NCI-H2029 treated with DMSO at 0.1 percent for 48 hours (cell line): ENCODE data around the gene EGFL7.

Experiments used
- DNase-seq: peaks from one replicate; lab custom pipeline; 2025; lab: John Stamatoyannopoulos, UW

Gene EGFL7

DNA sequence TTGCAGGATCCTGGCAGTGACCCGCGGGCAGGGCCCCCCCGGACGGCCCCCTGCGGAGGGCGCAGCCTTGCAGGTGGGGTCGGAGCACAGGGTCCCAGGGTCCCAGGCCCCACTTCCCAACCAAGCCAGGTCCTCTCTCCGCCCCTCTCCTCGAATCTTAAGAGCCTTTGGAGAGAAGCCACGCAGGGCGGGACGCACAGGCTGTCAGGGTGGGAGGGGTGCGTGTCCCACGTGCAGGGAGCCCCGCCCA is 18.4 kb upstream of the EGFL7 start:
- DNase-seq: no peak

DNA sequence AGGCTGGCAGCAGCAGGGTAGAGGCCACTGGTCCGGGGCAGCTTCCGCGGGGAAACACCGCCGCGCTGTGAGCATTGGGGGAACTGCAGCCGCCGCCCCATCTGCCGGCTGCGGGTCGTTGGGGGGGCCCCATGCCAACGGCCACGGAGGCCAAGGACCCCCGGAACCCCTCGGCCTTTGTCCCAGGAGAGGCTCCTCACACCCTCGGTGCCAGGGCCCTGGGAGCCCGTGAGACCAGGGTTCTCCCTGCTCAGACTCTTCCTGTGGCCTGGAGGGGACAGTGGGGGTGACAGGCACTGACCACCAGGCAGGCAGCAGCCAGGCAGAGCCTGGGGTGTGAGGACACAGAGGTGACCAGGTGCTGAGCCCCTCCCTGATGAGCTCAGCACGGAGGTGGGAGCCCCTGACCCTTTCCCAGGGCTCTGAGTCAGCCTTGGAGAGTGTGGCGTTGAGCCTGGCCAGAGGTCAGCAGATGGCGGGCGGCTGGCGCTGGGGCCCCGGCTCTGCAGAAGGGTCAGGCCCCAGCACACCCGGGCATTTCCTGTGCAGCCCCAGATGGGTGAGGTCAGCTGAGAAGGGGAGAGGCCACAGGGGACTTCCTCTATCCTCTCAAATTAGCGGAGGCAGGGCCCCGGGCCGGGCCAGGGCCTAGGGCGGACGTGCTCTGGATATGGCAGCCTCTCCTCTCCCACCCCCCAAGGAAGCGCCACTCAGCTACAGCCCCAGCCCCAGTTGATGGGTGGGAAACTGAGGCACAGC is 17.9 kb upstream of the EGFL7 start:
- no peak for DNase-seq

DNA sequence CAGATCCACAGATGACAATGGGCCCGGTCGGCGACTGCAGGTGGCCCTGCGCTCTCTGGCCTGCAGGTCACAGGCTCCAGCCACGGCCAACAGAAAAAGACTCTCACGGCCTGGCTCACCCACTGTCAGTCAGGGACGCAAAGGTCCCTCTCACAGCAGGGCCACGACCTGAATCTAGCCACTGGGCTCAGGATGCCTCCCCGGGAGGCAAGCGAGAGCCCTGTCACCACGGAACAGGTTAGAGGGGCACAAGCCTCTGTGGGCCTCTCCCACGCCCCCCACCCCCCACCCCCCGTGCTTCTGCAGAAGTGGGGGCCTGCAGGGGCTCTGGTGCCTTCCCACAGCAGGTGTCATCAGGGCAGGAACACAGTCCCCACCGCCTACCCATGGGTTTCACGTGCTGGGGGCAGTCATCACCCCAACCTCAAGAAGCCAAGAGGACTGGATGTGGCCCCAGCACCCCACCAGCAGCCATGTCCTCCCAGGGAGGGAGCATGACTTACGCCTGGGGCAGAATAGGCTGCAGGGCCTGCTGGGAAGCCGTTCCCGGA is 17.3 kb upstream of the EGFL7 start:
- DNase-seq: no peak

DNA sequence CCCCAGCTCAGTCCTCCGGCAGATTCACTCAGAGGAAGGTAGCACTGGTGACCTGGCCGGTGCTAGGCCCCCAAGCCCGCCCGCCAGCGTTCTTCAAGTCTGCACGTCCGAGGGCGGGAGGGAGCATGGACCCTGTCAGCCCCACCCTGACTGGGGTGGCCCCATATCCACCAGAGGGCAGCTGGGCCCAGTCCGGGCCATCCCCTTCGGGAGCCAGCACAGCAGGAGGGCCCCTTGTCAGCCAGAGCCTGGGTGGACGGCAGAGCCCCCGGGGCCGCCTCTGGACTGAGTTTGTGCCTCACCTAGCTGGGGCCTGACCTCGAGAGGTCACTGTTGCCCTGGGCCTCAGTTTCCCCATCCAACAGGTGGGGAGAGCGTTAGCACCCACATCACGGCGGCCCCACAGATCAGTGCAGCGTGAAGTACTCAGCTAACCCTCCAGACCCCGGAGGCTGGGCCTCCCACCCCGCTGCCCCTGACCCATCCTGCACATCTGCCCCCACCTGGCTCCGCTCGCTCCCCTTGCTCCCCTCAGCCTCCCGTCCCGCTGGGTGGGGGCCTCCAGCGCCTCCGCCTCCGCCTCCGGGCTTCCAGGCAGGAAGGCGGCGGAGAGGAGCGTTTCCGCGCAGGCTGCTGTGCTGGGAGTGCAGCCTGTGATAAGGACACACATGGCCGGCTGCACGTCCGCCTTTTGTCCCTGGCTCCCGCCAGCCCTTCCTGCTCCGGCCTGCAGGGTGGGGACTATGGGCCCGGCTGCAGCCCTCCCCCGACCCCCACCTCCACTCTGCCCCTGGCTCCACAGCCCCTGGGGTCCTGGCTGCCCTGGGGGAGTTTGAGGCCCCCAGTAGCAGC is 16.6 kb upstream of the EGFL7 start:
- DNase-seq: no peak

DNA sequence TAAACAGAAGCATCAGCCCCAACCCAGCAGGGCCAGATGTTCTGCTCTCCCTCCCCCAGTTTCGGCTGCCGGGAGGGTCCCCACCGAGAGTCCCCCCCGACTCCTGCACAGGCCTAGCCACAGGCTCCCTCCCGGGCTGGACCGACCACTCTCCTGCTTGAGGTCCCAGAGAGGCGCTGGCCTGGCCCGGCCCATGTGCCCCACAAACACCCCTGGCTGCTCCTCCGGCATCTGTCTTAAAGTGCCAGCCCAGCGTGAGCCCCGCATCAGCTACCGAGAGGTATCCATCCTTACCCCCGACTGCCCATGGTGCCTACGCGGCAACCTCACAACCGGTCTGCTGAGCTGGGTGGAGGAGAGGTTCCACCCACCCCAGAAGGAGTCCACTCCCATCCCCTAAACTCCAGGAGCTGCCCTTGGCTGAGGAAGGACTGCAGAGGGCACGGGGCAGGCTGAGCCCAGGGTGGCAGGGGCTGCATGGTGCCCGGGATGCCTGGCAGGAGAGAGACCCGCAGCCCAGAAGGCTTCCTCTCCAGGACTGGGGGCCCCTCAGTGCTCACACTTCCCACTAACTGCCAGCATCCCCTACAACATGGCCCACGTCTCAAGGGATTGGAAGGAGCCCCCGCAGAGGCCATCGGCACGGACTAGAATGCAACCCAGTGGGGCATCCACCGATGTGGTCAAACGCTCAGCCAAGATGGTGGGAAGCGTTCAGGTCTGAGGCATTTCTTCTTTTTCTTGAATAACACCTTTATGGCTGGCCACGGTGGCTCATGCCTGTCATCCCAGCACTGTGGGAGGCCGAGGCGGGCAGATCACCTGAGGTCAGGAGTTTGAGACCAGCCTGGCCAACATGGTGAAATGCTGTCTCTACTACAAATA is 15.6 kb upstream of the EGFL7 start:
- DNase-seq: no peak

DNA sequence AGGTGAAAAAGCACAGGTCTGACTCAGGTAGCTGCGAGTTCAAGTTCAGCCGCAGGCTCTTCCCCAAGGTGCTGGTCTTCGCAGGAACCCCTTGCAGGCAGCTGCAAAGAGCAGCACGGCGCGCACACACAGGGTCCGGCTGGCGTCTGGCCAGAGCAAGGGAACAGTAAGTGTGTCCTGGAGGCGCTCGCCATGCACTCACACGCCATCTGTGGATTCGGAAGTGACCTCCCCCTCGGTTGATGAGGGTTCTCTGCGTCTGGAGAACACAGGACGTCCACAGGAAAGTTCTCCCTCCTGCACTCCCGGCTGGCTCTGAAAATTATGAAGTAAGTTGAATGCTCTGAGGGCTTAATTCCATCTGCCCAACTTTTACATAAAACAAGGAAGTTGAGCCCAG is 14.0 kb upstream of the EGFL7 start:
- no peak for DNase-seq

DNA sequence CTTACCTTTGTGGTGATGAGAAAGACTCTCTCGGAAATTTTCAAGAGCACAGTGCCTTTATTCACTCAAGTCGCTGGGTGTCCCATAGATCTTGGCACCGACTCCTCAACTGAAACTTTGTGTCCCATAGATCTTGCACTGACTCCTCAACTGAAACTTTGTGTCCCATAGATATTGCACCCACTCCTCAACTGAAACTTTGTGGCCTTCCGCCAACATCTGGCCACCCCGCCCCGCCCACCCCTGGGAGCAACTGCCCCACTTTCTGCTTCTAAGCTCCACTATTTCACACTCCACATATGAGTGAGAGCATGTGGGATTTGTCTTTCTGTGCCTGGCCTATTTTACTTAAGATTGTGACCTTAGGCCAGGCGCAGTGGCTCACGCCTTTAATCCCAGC is 12.7 kb upstream of the EGFL7 start:
- DNase-seq: no peak

DNA sequence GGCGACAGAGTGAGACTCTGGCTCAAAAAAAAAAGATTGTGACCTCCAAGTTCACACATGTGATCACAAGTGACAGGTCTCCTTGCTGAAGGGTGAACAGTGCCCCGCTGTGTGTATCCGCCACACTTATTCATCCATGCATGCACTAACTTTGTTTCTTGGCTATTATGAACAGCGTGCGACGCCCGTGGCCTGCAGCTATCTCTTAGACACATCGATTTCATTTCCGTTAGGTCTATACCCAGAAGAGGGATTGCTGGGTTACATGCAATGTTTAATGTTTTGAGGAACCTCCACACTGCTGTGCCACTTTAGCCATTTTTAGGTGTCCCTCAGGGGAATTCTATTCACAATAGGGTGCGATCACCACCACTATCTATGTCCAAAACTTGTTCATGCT is 12.1 kb upstream of the EGFL7 start:
- no peak for DNase-seq

DNA sequence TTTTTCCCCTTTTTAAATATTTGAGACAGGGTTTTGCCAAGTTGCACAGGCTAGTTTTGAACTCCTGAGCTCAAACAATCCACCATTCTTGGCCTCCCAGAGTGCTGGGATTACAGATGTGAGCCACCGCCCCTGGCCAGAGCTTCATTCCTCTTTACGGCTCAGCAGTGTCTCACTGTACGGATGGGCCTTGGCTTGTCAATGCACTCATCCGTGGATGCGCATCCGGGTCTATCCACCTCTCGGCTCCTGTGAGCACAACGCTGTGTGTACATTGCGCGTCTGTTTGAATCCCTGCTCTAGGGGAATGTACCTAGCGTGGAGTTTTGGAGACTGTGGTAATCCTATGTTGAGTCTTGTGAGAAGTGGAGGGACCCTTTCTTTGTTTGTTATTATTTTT is 10.9 kb upstream of the EGFL7 start:
- DNase-seq: no peak

DNA sequence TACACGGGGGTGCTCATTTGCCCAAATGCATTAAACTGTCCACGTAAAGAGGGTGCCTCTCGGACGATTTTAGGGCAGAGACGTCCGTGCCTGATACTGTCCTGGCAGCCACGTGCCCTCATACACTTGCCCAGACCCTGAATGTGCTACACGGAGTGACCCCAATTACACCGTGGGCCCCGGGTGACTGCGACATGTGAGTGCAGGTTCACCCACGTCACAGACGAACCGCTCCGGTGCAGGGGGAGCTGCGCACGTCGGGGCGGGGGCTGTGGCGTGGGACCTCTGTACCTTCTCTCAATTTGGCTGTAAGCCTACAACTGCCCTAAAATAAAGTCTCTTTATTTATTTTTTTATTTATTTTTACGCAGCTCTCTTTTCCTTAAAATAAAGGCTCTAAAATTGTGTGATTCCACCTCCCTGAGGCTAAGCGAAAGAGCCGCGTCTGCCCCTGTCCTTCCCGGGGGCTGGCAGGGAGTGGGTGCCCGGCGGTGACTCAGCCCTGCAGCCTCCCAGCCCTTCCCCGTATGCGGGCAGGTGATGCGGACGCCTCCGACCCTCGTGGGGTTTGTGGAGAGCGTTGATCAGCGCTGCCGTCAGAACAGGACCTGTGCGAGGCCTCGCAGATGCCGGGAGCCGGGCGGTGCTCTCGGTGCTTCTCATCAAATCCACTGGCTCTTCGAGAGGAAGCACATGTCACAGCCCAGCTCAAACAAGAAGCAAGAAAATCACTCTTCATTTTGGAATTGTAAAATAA is 9.2 kb upstream of the EGFL7 start:
- no peak for DNase-seq

DNA sequence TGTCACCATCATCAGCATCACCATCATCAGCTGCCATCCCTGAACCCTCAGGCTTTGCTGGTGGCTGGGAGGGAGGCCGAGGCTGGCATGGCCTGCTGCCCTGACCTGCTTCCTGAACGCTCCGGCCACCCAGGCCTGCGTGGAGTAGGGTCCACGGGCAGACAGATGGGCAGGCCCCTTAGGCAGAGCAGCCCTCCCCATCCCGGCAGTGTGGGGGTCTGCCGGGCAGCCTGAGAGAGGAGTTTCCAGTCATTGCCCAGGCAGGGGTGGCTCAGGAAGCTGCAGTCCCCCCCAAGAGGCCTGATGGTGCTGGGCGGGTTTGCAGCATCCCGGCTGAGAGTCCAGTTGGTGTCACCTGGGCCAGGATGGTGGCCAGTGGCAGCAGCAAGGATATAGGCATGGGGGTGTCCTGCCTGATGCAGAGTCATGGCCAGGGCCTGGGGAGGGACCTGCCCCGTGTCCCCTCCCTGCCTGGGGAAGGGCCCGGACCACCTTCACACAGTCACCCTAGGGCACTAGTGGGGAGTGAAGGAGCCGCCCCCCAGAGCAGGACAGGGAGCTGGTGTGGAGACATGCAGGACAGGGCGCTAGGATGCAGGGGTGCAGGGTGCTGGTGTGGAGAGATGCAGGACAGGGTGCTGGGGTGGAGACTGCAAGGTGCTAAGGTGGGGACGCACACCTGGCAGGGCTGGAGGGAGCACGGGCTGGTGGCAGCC is 7.7 kb upstream of the EGFL7 start:
- no peak for DNase-seq

DNA sequence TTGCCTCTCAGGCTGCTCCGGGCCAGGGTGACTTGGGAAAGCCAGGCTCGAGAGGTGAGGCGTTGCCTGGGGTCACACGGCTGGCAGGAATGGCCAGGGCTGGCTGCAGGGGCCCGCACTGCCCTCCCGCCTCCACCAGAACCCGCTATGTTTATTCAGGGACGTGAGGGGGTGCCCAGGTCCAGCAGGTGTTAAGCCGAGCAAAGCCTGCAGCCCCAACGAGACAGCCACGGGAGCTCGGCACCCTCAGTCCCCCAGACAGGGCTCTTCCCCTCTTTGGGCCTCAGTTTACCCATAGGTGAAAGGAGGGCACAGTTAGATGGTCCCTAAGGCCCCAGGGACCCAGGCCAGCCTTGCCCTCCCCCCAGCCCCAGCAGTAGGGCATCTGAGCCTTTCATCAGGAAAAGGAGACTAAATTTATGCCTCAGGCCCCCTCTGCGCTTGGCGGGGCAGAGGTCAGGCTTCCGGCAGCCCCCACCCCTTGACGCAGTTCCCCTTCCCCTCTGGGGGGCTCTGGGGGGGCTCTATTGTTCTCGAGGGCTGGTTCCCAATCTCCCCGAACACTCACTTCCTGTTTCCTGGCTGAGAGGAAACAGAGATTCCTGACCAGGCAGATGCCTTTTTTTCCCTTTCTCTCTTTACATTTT is 7.1 kb upstream of the EGFL7 start:
- no peak for DNase-seq

DNA sequence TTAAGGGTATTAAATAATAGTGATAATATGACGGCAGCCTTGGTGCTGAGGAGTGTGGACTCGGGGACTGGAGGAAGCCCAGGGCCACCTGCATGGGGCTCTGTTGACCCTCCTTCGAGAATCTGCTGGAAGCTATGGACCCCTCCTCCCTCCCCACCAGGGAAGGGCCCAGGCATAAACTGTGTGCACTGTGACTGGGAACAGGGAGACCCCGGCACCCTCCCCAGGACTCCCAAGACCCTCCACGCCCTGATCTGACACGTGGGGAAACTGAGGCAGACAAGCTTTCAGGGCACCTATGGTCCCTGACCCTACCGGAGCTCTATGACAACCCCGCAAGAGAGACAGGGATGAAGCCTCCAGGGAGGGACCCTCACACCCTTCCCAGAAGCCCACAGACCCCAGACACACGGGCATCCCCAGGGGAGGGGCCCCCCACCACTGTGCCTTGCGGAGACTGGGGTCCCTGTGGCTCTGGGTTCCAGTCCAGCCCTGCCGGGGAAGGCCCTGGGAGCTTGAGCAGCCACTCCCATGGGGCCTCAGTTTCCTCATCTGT is 6.5 kb upstream of the EGFL7 start:
- DNase-seq: no peak

DNA sequence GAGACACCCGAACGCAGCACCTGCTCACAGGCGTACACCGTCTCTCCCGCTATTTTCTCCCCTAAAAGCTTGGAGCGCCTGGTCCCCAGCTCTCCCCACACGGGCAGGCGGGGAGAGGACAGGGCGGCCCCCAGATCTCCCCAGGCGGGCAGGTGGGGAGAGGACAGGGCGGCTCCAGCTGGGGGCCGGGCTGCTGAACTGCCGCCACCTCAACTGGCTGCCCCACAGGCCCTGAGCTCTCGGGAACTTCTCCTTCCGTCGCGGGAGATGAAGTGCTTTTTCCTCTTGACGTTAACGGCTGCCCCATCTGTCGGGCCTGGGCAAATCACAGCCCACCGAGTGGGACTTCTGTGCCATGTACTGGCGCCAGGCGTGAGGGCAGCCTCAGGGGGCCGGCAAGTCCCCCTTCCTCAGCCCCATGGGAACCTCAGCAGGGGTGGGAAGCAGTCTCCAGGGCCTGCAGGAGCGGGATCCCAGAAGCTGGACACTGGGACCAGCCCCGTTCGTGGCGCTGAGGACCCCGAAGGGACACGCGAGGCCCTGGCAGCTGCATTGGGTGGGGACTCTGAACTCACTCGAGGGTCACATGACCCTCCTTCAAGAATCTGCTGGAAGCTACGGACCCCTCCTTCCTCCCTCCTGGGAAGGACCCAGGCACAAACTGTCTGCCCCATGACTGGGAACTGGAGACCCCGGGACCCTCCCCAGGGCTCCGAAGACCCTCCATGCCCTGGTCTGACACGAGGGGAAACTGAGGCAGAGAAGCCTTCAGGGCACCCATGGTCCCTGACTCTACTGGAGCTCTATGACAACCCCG is 5.7 kb upstream of the EGFL7 start:
- DNase-seq: no peak

DNA sequence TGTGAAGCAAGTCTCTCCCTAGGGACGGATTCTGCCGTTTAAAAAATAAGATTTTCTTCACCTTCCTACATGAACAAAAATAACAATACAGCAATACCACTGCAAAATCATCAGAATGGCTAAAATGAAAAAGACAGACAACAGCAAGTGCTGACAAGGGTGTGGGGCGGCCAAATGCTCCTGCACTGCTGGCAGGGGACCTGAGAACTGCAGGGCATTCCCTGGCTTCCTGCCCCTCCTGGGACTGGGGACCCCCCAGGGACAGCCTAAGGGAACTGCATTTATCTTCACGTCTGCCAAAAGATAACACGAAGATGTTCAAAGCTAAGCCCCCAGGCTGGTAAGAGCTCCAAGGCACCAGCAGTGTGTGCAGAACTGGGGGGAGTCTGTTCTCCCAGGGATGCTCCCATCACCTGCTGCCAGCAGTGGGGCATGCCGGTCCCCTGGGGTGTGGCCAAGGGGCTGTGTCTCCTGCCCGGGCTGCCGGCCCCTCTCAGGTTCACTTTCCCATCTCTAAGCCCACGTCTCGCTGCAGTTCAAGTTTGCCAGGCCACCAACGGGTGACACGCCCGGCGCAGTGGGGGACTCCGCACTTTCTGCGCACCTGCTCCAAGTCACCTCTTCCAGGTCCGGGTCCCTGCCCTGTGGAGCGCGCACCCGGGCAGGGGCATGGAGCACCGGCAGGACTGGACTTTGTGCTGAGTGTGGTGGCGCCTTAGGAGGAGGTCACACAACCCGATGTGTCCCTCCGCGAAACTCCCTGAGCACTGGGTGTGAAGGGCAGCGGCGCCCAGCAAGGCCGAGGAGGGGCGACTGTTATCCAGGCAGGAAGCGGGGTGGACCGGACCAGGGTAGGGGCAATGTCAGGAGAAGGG is 4.5 kb upstream of the EGFL7 start:
- DNase-seq: no peak

DNA sequence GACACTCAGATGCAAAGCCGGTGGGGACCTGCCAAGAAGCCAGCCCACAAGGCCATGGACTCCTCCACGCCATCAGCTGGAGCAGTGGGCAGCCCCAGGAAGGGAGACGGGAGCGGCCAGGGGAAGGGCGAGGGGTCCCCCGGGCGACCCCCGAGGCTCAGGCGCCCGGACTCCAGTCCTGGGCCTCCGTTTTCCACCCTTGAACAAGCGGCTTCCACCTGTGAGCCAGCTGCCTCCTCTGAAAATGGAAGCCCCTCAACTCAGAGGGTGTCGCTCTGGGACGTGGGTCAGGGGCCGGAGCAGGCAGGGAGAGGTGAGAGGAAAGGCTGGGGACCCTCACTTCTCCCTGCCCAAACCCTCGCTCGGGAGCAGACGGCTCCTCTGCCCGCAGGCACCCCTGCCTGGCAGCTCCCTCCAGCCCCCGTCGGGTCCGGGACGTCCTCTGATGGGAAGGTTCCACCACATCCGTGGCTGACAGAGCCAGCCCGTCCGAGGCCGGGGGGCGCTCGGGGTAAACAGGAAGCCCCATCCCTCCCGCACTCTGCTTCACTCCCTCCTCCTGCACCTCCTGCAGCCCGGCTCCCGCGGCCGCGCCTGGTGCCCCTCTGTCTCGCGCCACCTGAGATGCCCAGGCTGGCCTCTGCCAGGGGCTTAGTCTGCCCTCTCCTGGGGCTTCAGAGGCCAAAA is 3.7 kb upstream of the EGFL7 start:
- no peak for DNase-seq

DNA sequence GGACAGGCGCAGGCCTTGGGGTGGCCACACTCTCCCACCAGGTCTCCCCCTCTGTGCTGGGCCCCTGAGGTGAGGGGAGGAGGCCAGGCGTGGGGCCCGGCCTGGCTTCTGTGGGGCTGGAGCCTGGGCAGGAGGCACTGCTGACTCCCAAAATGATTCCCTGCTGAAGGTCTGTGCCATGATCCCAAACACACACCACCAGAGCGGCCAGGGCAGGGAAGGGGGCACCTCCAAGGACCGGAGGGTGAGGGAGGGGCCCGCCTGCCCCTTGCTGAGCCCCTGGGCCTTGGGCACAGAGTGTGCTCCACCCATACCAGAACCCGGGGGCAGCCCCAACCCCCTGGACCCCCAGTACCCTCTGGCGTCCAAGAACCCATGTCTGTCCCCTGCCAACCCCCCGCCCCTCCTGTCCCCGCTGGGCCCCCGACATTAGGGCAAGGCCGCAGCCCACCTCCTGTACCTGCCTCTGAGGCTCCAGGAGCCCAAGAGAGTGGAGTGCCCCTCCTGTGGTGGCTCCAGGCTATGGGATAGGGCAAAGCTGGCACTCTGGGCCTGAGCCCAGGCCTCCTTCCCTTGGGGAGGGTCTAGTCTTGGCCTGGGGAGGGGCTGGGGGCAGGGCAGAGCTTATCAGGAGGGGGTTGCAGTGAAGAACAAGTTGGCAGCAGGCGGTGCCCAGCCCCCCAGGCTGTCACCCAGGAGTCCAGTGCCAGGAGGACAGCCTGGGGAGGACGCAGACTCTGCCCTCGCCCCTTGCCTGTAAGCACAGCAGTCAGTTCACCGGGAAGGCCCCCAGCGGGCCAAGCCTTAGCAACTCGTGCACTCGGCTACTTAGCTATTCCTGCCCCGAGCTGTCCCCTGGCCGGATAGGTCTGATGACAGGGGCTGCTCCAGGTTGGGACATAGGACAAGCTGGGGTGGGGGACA is 2.6 kb upstream of the EGFL7 start:
- DNase-seq: no peak
